Stomach (tissue), 9 donors: ENCODE data around the gene NDUFA3. TPM values are rescaled to one million over a fixed set of nuclear protein-coding genes. Genes with fewer than 3 reads are reported as not detected.
A peak's percentile ranks its signal among the peaks of the same experiment; 100 is the strongest.

Experiments used
- DNase-seq, 2 donors: peaks; one replicate each; pipeline versions ENCODE4 v3.0.0 to v3.0.0-alpha.2; 2013 to 2019
- H3K27ac ChIP-seq, 5 donors: fragments of 200-600 bp in 4 of 5; sonication (generic) in 4 of 5; one replicate each; pipeline ENCODE4 v1.5.1; 2013 to 2019; ENCODE audit warnings: mild to moderate bottlenecking in 1 of 5, moderate library complexity in 1 of 5
- H3K27me3 ChIP-seq, 3 donors: fragments of 200-600 bp; sonication (generic); one replicate each; pipeline ENCODE4 v1.5.1; 2017 to 2019; ENCODE audit warnings: mixed run types in 1 of 3
- H3K36me3 ChIP-seq, 4 donors: fragments of 200-600 bp; sonication (generic); 1 replicate in 3 of 4; 2 replicates in 1 of 4; pipeline ENCODE4 v1.5.1; 2016 to 2019
- H3K4me1 ChIP-seq, 4 donors: fragments of 200-600 bp; sonication (generic); one replicate each; pipeline ENCODE4 v1.5.1; 2016 to 2019
- H3K4me3 ChIP-seq, 4 donors: fragments of 200-600 bp; sonication (generic) in 3 of 4; one replicate each; pipeline ENCODE4 v1.5.1; 2016 to 2019; ENCODE audit warnings: mild to moderate bottlenecking in 1 of 4
- H3K9me3 ChIP-seq, 4 donors: fragments of 200-600 bp; sonication (generic); one replicate each; pipeline ENCODE4 v1.5.1; 2016 to 2019
- EP300 ChIP-seq: sonication (generic); formaldehyde crosslinking; IDR thresholded peaks from one replicate; pipeline ENCODE4 v1.6.1; 2017; ENCODE audit warnings: antibody characterized with exemption
- POLR2A ChIP-seq, 4 donors: fragments of 450-650 bp; IDR thresholded peaks; one replicate each; pipeline ENCODE4 v1.6.1; 2016; ENCODE audit warnings: antibody characterized with exemption in 4 of 4, control low read depth in 2 of 4, mild to moderate bottlenecking in 1 of 4, moderate library complexity in 1 of 4
- POLR2AphosphoS5 ChIP-seq, 3 donors: sonication (generic); formaldehyde crosslinking; IDR thresholded peaks; one replicate each; pipeline ENCODE4 v1.6.1; 2016; ENCODE audit warnings: antibody characterized with exemption in 3 of 3
- WGBS, 5 donors: extraction: QIAGEN DNeasy Blood & Tissue Kit in 3 of 5; methylation state at CpG; one replicate each; pipeline versions ENCODE4 v1.1.5 to v1.1.7; 2013 to 2018; 5-methylcytosine and 5-hydroxymethylcytosine counted together
- intact Hi-C: fragments of 100-400 bp; cut with DNase I; formaldehyde crosslinking; loops from one replicate; pipeline ENCODE4 v1.15.1; 2023; ENCODE audit warnings: low total_unique reads
- polyA plus RNA-seq, 3 donors: library from polyadenylated mRNA; stranded (reverse); fragments of 200-250 nt; gene quantifications; one replicate each; pipeline ENCODE4 v1.2.3, GENCODE V29; 2013
- total RNA-seq, 5 donors: library from RNA; depleted of rRNA; stranded (reverse); fragments of >200 nt; gene quantifications; one replicate each; pipeline versions ENCODE4 v1.1.0 to v1.2.3, GENCODE V29; 2014 to 2016
- TF ChIP-seq, protein P1 (sequence below), 7 experiments: fragments of 450-650 bp in 4 of 7; fragments of 200-600 bp in 3 of 7; sonication (generic) in 3 of 7; IDR thresholded peaks; one replicate each; pipeline ENCODE4 v1.5.1; 2016 to 2019; ENCODE audit warnings: antibody characterized with exemption in 7 of 7, control low read depth in 2 of 7, mild to moderate bottlenecking in 1 of 7
- donor health status: healthy with polysubstance abuse.
- donor health status: Bipolar disorder and iron deficiency.
- donor health status: healthy.

NDUFA3 gene
- total and polyA plus RNA-seq, 8 donors: 7.0 to 401 (median 253) TPM; not detected in 1

DNA sequence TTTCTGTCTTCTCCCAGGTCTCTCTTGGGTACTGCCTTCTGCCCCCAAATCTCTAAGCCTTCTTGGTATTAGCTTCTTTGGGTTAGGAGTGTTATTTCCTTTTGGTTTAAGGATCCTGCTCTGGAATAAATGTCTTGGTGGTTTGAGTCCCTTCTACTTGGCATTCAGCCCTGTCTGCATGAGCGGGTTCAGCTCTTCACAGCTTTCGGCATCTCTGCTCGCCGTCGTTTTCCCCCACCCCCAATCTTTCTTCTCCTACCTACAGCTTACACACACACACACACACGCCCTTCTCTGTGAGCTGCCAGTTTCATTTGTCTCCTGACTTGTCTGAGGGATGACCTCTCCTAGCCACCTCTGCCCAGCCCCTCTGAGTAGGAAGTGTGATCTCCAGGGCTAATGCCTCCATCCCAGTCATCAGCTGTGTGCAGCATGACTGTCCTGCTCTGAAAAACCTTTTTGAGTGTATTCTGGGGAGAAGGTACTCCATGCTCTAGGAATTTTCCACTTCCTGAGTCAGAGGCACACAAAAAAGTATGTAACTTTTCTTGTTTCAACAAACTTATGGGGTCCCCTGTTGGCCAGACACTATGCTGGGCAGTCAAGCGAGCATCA is 39.6 kb downstream of the NDUFA3 start:
- intact Hi-C loops: no loop called here
- Histone ChIP-seq H3K36me3 (peaks cover 49 to 80% (median 65%) of the 10 kb centered on the region in 4 donors), H3K27me3 (no peaks in the 10 kb centered on the region), H3K27ac (no peak overlapping the region), H3K4me1 (peaks cover 17 to 41% (median 35%) of the 10 kb centered on the region in 4 donors), H3K9me3 (no peaks in the 10 kb centered on the region), H3K4me3 (no peak overlapping the region)
- 82 to 89% (median 84%) methylated on average over 7 of the region's 7 CpGs for WGBS, 5 donors
- TF ChIP-seq POLR2AphosphoS5 (IDR thresholded peaks at IDR 0.05) (no peak), EP300 (no peak), POLR2A (IDR thresholded peaks at IDR 0.05) (no peak)
- TF ChIP-seq, protein P1, sequence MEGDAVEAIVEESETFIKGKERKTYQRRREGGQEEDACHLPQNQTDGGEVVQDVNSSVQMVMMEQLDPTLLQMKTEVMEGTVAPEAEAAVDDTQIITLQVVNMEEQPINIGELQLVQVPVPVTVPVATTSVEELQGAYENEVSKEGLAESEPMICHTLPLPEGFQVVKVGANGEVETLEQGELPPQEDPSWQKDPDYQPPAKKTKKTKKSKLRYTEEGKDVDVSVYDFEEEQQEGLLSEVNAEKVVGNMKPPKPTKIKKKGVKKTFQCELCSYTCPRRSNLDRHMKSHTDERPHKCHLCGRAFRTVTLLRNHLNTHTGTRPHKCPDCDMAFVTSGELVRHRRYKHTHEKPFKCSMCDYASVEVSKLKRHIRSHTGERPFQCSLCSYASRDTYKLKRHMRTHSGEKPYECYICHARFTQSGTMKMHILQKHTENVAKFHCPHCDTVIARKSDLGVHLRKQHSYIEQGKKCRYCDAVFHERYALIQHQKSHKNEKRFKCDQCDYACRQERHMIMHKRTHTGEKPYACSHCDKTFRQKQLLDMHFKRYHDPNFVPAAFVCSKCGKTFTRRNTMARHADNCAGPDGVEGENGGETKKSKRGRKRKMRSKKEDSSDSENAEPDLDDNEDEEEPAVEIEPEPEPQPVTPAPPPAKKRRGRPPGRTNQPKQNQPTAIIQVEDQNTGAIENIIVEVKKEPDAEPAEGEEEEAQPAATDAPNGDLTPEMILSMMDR (IDR thresholded peaks at IDR 0.05): no peak
- no peak for DNase-seq

DNA sequence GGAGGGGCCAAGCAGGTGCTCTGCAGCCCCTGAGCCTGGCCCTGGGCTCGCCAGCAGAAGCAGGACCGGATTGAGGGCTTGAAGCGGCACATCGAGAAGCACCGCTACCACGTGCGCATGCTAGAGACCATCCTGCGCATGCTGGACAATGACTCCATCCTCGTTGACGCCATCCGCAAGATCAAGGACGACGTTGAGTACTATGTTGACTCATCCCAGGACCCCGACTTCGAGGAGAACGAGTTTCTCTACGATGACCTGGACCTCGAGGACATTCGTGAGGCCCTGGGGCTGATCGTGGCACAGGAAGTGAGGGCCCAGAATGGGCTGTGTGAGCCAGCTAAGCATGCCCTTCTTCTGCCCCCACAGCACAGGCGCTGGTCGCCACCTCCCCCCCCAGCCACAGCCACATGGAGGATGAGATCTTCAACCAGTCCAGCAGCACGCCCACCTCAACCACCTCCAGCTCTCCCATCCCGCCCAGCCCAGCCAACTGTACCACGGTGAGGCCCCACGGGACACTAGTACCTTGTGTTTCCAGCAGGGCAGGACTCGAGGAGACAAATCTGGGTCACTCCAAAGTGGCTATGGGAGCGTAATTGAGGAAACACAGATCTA is 43.0 kb downstream of the NDUFA3 start:
- H3K4me1 ChIP-seq: peaks cover 0 to 15% (median 9%) of the 10 kb centered on the region in 4 donors
- no peak for DNase-seq
- H3K36me3 ChIP-seq: peaks cover 80 to 98% (median 91%) of the 10 kb centered on the region in 4 donors
- H3K9me3 ChIP-seq: no peaks in the 10 kb centered on the region
- intact Hi-C loops: no loop called here
- no peak overlapping the region for H3K4me3 ChIP-seq
- WGBS, 5 donors: 89 to 92% (median 92%) methylated on average over 25 to 28 of the region's 28 CpGs
- TF ChIP-seq, protein P1 (IDR thresholded peaks at IDR 0.05): no peak
- no peaks in the 10 kb centered on the region for H3K27me3 ChIP-seq
- no peak overlapping the region for H3K27ac ChIP-seq

DNA sequence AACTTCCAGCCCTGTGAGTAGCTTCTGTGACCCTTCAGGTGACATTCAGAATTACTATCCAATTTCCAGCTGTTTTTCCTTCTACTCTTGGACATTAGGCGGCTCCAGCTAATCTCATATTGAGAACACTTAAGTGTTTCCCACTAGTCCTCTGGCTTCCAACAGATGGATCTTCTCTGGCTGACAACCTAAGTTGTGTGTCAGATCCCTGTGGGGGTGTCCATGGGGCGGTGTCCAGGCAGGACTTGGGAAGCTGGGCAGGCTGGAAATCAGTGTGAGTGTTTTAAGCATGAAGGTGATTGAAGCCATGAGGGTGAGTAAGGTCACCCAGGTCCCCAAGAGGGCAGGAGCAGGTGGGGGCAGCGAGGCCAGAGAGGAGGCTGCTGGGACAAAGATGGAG is 45.0 kb downstream of the NDUFA3 start:
- WGBS, 5 donors: 66 to 91% (median 73%) methylated on average over 3 of the region's 3 CpGs
- no peak overlapping the region for H3K4me3 ChIP-seq
- intact Hi-C loops: no loop called here
- TF ChIP-seq EP300 (no peak), POLR2AphosphoS5 (IDR thresholded peaks at IDR 0.05) (peak in 1 of 3 donors; percentile 43)
- peak overlapping the region in 4 of 5 donors; percentile 2 to 57 (median 32) for H3K27ac ChIP-seq
- H3K9me3 ChIP-seq: no peaks in the 10 kb centered on the region
- no peaks in the 10 kb centered on the region for H3K27me3 ChIP-seq
- H3K4me1 ChIP-seq: no peaks in the 10 kb centered on the region
- peaks cover 98 to 100% (median 100%) of the 10 kb centered on the region in 4 donors for H3K36me3 ChIP-seq
- peak in 1 of 2 donors; percentile 69 for DNase-seq

DNA sequence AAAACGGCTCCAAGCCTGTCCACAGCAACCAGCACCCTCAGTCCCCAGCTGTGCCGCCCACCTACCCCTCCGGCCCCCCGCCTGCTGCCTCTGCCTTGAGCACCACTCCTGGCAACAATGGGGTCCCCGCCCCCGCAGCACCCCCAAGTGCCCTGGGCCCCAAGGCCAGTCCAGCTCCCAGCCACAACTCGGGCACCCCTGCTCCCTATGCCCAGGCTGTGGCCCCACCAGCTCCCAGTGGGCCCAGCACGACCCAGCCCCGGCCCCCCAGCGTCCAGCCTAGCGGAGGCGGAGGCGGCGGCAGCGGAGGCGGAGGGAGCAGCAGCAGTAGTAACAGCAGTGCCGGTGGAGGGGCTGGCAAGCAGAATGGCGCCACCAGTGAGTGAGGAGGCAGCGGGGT is 45.5 kb downstream of the NDUFA3 start:
- H3K36me3 ChIP-seq: peaks cover 98 to 100% (median 100%) of the 10 kb centered on the region in 4 donors
- H3K27ac ChIP-seq: peak overlapping the region in 3 of 5 donors; percentile 2 to 27 (median 26)
- intact Hi-C loops: no loop called here
- 76 to 90% (median 86%) methylated on average over 10 to 19 of the region's 19 CpGs for WGBS, 5 donors
- no peak for DNase-seq
- H3K4me1 ChIP-seq: peaks cover 0 to 4% (median under 1%) of the 10 kb centered on the region in 4 donors
- H3K4me3 ChIP-seq: no peak overlapping the region
- H3K9me3 ChIP-seq: no peaks in the 10 kb centered on the region
- TF ChIP-seq POLR2AphosphoS5 (IDR thresholded peaks at IDR 0.05): no peak
- no peak for TF ChIP-seq EP300
- TF ChIP-seq POLR2A (IDR thresholded peaks at IDR 0.05): no peak
- TF ChIP-seq, protein P1 (IDR thresholded peaks at IDR 0.05): no peak
- no peaks in the 10 kb centered on the region for H3K27me3 ChIP-seq
